Large intestine (tissue), 3 donors: ENCODE results near the gene NRG4. TPM values are rescaled to one million over a fixed set of nuclear protein-coding genes. Genes with fewer than 3 reads are reported as not detected.

Experiments
- DNase-seq, 2 donors: peaks; one replicate each; pipeline versions ENCODE4 v3.0.0 to v3.0.0-alpha.2; 2013
- H3K27ac ChIP-seq: one replicate; pipeline ENCODE4 v1.5.1; 2013; ENCODE audit warnings: low read length
- H3K27me3 ChIP-seq: 2 replicates; pipeline ENCODE4 v1.6.1; 2013; ENCODE audit warnings: low read length; ENCODE audit not compliant: control insufficient read depth, insufficient read depth
- H3K36me3 ChIP-seq: 2 replicates; pipeline ENCODE4 v1.6.1; 2013; ENCODE audit warnings: low read length; ENCODE audit not compliant: control insufficient read depth, insufficient read depth
- H3K4me1 ChIP-seq: one replicate; pipeline ENCODE4 v1.6.1; 2013; ENCODE audit warnings: low read length; ENCODE audit not compliant: control insufficient read depth, insufficient read depth
- H3K4me3 ChIP-seq: one replicate; pipeline ENCODE4 v1.5.1; 2013; ENCODE audit warnings: low read length
- H3K9me3 ChIP-seq: one replicate; pipeline ENCODE4 v1.6.1; 2013; ENCODE audit warnings: mild to moderate bottlenecking, low read depth, low read length, moderate library complexity; ENCODE audit not compliant: control insufficient read depth
- WGBS: methylation state at CpG from one replicate; pipeline ENCODE4 v1.1.5; 2013; ENCODE audit warnings: low lambda C conversion rate; ENCODE audit not compliant: insufficient coverage; 5-methylcytosine and 5-hydroxymethylcytosine counted together
- polyA plus RNA-seq: library from polyadenylated mRNA; unstranded; fragments of 120-200 nt; gene quantifications from one replicate; pipeline ENCODE4 v1.2.1, GENCODE V29; 2013

The NRG4 gene
- polyA plus RNA-seq, 1 donor, result 1.6 TPM

DNA sequence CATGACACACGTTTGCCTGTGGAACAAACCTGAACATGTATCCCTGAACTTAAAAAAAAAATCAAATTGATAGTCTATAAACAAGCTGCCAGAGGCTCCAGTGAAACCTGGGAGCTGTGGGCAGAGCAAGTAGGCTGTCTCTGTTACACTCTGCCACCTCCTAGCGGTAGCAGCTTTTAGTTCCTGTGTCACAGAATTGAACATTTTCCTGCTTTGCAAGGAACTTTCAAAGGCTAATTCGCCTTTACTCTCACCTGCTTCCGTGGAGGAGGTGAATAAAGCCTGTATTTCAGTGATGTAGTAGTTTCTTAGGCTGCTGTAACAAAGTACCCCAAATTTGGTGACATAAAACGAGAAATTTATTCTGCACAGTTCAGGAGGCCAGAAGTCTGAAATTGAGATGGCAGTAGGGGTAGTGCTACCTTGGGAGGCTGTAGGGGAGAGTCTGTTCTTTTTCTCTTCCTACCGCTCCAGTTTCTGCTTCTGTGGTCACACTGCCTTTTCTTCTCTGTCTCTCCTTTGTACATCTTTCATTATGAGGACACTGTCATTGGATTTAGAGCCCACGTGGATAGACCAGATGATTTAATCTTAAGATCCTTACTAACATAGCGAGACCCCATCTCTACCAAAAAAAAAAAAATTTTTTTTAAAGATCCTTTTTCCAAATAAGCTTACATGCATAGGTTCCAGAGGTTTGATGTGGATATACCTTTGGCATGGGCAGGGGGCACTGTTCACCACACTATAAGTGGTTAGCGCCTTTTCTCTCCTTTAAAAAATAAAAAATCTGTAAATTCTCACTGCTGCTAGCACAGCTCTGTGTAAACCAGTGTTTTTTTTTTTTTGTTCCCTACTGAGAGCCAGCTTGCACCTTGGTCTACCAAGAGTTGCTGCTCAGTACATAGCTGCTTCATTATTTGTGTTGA is 83.3 kb downstream of the NRG4 start:
- Histone ChIP-seq H3K27ac (no peak overlapping the region), H3K4me3 (no peak overlapping the region), H3K27me3 (no peaks in the 10 kb centered on the region), H3K36me3 (peaks cover 23% of the 10 kb centered on the region), H3K4me1 (no peaks in the 10 kb centered on the region), H3K9me3 (no peaks in the 10 kb centered on the region)
- peak in 1 of 2 donors; percentile 27 for DNase-seq
- no CpG with 5 or more reads among the region's 9 CpGs for WGBS

DNA sequence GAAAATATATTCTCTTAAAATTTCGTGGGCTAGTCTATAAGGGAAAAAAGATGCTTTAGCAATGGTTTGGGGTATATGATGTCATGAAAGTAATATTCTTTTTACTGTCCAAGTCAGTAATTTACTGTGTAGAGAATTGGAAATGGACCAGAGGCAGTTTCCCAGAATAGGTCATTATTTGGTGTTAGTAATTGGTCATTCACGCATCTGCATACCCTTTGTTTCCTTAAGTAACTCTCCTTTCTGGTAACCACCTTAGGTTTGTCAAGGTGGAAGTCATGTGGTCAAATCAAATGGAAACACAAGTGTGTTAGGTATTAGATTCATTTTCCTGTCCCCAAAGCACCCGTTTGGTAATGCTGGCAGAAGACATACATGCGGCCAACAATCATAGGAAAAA is 84.6 kb downstream of the NRG4 start:
- no peak for DNase-seq
- Histone ChIP-seq H3K27me3 (no peaks in the 10 kb centered on the region), H3K36me3 (peaks cover 16% of the 10 kb centered on the region), H3K9me3 (no peaks in the 10 kb centered on the region), H3K27ac (no peak overlapping the region), H3K4me3 (no peak overlapping the region), H3K4me1 (no peaks in the 10 kb centered on the region)
- 80% methylated on average over 1 of the region's 4 CpGs for WGBS

DNA sequence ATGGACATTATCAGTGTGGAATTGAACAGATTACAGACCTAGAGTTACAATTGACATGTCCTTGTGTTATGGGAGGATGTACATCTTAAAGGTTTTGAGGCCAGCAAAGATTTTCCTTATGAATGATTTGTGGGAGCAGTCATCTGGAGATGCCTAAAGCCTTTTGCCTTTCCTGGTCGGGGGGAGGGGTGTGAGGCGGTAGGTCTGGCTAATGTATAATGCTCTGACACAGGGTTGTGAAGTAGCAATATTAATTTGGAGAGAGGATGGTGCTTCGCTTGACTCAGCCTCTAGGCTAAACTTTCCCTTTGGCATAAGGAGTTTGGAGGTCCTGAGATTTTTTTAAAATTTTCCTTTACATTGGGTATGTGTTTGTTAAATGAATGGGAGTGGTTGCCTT is 85.3 kb downstream of the NRG4 start:
- DNase-seq, result no peak
- Histone ChIP-seq H3K4me1 (peaks cover 3% of the 10 kb centered on the region), H3K9me3 (no peaks in the 10 kb centered on the region), H3K27me3 (no peaks in the 10 kb centered on the region), H3K4me3 (no peak overlapping the region), H3K36me3 (peaks cover 12% of the 10 kb centered on the region), H3K27ac (no peak overlapping the region)
- WGBS, result no CpG with 5 or more reads among the region's 3 CpGs

DNA sequence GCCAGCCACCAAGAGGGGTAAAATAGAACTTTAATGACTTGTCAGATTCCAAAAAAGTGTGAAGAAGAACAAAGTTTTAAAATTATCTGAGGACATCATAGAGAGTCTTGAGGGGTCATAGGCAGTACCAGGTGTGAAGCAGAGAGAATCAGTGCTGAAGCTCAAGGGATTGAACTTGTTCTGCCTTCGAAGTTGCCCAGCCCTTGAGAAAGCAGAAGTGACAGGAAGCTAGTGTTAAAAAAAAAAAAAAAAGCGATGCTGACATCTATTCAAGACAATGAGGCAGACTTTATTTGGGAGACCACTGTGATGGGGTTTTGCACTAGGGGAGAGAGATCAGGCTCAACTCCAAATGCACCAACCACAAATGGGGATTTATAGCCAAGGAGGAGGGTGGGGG is 86.8 kb downstream of the NRG4 start:
- Histone ChIP-seq H3K4me3 (no peak overlapping the region), H3K36me3 (peaks cover 5% of the 10 kb centered on the region), H3K27ac (no peak overlapping the region), H3K27me3 (no peaks in the 10 kb centered on the region), H3K9me3 (no peaks in the 10 kb centered on the region), H3K4me1 (peaks cover 4% of the 10 kb centered on the region)
- no peak for DNase-seq
- WGBS, result no CpG with 5 or more reads among the region's 2 CpGs

DNA sequence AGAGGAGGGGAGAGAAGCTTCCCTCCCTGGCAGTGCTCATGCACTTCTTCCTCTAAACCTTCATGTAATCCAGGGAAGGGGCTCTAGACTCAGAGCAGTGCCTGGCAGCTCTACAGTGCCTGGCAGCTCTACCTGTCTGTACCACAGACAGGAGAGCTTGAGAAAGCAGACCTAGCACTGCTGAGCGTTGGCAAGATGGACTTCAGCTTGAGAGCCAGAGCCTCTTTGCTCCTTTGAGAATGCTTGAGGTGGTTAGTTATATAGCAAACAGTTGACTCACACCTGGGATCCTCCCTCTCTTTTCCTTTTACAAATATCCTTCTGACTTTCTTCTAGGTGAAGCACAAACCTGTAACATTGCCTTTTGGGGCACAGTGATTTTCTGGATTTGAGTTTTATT is 87.6 kb downstream of the NRG4 start:
- Histone ChIP-seq H3K36me3 (peaks cover 5% of the 10 kb centered on the region), H3K9me3 (no peaks in the 10 kb centered on the region), H3K4me3 (no peak overlapping the region), H3K4me1 (peaks cover 4% of the 10 kb centered on the region), H3K27me3 (no peaks in the 10 kb centered on the region), H3K27ac (no peak overlapping the region)
- WGBS, result no CpG with 5 or more reads among the region's 1 CpG
- no peak for DNase-seq

DNA sequence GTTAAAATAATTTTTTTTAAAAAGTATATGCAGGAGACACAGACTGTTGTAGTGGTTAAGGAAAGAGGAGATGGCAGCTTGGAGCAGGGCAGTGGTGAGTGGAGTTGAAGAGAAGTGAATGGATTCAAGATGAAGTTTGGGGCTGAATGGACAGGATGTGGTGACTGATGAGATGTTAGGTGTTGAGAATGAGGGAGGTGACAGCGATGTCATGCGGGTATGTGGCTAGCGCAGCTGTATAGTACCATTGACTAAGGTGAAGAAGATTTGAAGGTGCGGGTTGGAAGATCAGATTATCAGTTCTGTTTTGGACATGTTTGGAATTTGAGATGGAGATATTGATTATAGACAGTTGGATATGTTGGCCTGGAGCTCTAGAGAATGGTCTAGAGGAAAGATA is 88.5 kb downstream of the NRG4 start:
- peaks cover 4% of the 10 kb centered on the region for H3K4me1 ChIP-seq
- no peak for DNase-seq
- H3K27me3 ChIP-seq, result no peaks in the 10 kb centered on the region
- H3K9me3 ChIP-seq, result no peaks in the 10 kb centered on the region
- H3K4me3 ChIP-seq, result no peak overlapping the region
- H3K27ac ChIP-seq, result no peak overlapping the region
- H3K36me3 ChIP-seq, result peaks cover 7% of the 10 kb centered on the region
- no CpG with 5 or more reads among the region's 4 CpGs for WGBS

DNA sequence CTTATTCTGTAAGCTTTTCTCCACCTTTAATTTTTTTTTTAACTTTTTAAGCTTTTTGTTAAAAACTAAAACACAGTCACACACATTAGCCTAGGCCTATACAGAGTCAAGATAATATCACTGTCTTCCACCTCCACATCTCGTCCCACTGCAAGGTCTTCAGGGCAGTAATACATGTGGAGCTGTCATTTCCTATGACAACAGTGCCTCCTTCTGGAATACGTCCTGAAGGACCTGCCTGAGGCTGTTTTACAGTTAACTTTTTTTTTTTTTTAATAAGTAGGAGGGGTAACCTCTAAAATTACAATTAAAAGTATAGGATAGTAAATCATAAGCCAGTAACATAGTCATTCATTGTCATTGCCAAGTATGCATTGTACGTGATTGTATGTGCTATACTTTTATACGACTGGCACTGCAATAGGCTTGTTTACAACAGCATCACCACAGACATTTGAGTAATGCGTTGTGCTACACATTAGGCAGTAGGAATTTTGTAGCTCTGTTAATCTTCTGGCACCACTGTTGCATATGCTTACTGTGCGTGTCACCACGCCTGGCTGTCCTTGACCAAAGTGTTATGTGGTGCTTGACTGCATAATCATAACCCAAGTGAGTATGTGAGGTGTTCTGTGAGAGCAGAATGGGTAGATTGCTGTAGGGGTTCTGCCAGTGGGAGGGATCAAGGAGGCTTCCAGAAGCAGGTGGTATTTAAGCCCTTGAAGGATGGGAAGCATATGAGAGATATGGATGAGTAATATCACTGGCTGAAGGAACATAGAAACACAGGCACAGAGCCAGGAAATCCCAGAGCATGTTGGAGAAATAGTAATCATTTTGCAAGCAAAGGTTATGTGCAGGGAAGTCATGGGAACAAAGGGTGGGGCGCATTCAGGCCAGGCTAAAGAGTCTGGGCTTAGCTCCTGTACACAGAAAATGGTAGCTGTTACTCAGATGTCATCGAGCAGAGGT is 90.2 kb downstream of the NRG4 start:
- Histone ChIP-seq H3K27me3 (no peaks in the 10 kb centered on the region), H3K27ac (peak overlapping the region; percentile 68), H3K9me3 (no peaks in the 10 kb centered on the region), H3K4me3 (no peak overlapping the region), H3K36me3 (peaks cover 19% of the 10 kb centered on the region), H3K4me1 (peaks cover 4% of the 10 kb centered on the region)
- DNase-seq, result peak; percentile 69 to 88
- WGBS, result no CpG with 5 or more reads among the region's 9 CpGs

DNA sequence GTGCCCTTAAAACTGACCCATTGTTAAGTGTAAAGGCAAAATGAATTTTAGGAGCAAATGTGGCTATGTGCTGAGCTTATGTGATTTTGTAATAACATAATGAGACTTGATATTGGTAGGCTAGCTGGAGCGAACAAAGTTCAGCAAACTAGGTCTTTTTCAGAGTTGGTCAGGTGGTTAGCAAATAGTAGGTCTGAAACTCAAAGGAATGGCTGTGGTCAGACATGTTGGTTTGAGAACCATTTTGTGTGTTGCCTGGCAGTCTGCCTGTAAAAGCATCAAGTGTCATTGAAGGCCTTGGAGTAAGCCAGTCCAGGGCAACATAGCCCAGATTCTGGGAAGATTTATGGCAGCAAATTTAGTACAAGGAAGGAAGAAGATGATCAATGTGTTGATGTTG is 92.1 kb downstream of the NRG4 start:
- Histone ChIP-seq H3K36me3 (peaks cover 23% of the 10 kb centered on the region), H3K4me3 (no peak overlapping the region), H3K4me1 (peaks cover 4% of the 10 kb centered on the region), H3K27ac (no peak overlapping the region), H3K27me3 (no peaks in the 10 kb centered on the region), H3K9me3 (no peaks in the 10 kb centered on the region)
- 80% methylated on average over 1 of the region's 1 CpG for WGBS
- peak in 1 of 2 donors; percentile 33 for DNase-seq

DNA sequence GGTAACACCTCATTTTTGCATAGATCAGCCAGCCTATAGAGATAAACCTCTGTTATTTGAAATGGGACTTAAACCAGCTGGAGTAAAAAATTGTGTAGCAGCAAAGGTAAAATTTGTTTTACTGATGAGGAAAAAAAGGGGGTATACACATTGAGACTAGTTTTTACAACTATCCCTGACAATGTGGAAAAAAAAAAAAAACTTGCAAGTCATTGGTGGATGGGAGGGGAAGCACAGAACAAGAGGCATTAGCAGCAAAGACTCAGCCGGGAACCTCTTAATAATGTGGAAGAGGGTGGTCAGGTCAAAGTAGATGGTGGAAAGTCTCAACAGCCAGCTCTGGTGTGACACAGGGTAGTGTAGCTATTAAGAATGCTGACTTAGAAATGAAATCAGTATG is 94.1 kb downstream of the NRG4 start:
- Histone ChIP-seq H3K27me3 (no peaks in the 10 kb centered on the region), H3K27ac (no peak overlapping the region), H3K36me3 (peaks cover 34% of the 10 kb centered on the region), H3K9me3 (no peaks in the 10 kb centered on the region), H3K4me1 (peaks cover 4% of the 10 kb centered on the region), H3K4me3 (no peak overlapping the region)
- no CpG with 5 or more reads among the region's 1 CpG for WGBS
- DNase-seq, result no peak

DNA sequence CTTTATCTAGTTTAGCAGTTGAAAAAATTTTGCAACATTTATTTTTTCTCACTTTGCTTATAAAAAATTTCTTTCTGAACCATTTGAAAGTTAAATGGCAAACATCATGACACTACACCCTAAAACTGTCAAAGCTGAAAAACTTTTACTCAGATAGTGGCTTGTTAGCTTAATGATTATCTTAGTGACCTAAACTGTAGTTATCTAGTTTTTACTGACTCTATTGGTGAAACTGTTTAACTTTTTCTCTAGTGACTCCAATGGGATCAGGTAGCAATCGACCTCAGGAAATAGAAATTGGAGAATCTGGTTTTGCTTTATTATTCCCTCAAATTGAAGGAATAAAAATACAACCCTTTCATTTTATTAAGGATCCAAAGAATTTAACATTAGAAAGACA is 95.2 kb downstream of the NRG4 start:
- H3K27ac ChIP-seq, result no peak overlapping the region
- peaks cover 34% of the 10 kb centered on the region for H3K36me3 ChIP-seq
- no peak overlapping the region for H3K4me3 ChIP-seq
- no peaks in the 10 kb centered on the region for H3K9me3 ChIP-seq
- H3K4me1 ChIP-seq, result peaks cover under 1% of the 10 kb centered on the region
- no peak for DNase-seq
- no CpG with 5 or more reads among the region's 1 CpG for WGBS
- no peaks in the 10 kb centered on the region for H3K27me3 ChIP-seq
